ENCODE measurements around the gene TMEM212.
A peak's percentile ranks its signal among the peaks of the same experiment; 100 is the strongest.

Gene TMEM212

DNA sequence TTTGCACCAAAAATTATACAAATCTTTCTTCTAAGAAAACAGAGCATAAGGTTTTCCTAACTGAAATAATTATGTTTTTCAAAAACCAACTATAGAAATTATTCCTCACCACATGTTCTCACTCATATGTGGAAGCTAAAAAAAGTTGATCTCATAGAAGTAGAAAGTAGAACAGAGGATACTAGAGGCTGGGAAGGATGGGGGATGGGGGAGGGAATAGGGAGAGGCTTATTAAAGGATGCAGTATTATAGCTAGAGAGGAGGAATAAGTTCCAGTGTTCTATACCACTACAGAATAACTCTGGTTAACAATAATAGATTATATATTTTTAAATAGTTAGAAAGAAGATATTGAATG is 12.7 kb upstream of the TMEM212 start:
- in situ Hi-C loops (cut with HindIII; ENCODE audit: low pct_unique_long_range_greater_than_20kb, low sequenced_read_pairs), result no loop called here
- no peak for TF ChIP-seq JUND (IDR thresholded peaks at IDR 0.05; ENCODE audit: low read depth)
- no peak for DNase-seq (ENCODE audit: low read depth in 1 of 2, low spot score in 1 of 2)

DNA sequence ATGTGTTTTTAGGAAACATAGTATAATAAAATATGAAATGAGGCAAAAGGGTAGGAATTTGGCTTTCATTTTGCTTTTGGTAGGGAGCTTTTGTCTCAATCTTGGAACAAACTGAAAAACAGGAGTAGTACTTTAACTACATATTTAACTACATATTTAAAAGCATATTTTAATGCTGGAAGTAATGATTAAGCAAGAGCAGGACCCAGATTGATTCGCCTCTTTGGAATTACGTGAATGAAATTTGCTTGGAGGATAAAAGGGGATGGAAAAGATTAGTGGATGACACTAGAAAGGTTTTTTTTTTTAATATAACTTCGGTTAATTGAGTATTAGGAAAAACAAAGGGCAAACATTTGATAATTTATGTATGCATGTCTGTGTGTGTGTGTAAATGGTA is 11.2 kb upstream of the TMEM212 start:
- in situ Hi-C loops (cut with HindIII; ENCODE audit: low pct_unique_long_range_greater_than_20kb, low sequenced_read_pairs), result no loop called here
- DNase-seq (ENCODE audit: low read depth in 1 of 2, low spot score in 1 of 2), result no peak
- TF ChIP-seq JUND (IDR thresholded peaks at IDR 0.05; ENCODE audit: low read depth), result no peak

DNA sequence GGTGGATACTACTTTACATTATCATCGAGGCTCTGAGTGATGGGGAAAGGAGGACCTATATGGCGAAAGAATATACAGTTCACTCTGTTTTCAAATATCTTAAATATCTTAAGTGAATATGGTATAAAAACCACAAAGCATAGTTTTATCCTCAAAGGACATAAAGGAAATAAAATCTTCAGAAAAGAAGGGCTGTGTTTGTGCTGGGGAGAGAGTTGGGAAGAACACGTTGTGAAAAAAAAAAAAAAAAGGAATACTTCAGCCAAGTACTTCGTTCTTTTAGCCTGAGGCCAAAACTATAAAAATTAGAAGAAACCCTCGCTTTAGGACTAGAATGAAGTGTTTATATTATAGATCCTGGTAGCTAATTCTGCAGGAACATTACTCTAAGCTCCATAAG is 10.2 kb upstream of the TMEM212 start:
- no peak for DNase-seq (ENCODE audit: low read depth in 1 of 2, low spot score in 1 of 2)
- no peak for TF ChIP-seq JUND (IDR thresholded peaks at IDR 0.05; ENCODE audit: low read depth)
- in situ Hi-C loops (cut with HindIII; ENCODE audit: low pct_unique_long_range_greater_than_20kb, low sequenced_read_pairs), result no loop called here

- DNase-seq (ENCODE audit: low read depth in 1 of 2, low spot score in 1 of 2), result peak in 1 of 2 experiments; percentile 49
- in situ Hi-C loops (cut with HindIII; ENCODE audit: low pct_unique_long_range_greater_than_20kb, low sequenced_read_pairs), result no loop called here
- TF ChIP-seq JUND (IDR thresholded peaks at IDR 0.05; ENCODE audit: low read depth), result no peak
Measured at GRCh38 chr3:171833789-171834460, 9.2 kb upstream of the TMEM212 start.

GRCh38 chr3:171834461-171834801 is 8.7 kb upstream of the TMEM212 start:
- no peak for DNase-seq (ENCODE audit: low read depth in 1 of 2, low spot score in 1 of 2)
- TF ChIP-seq JUND (IDR thresholded peaks at IDR 0.05; ENCODE audit: low read depth), result no peak
- in situ Hi-C loops (cut with HindIII; ENCODE audit: low pct_unique_long_range_greater_than_20kb, low sequenced_read_pairs), result no loop called here

DNA sequence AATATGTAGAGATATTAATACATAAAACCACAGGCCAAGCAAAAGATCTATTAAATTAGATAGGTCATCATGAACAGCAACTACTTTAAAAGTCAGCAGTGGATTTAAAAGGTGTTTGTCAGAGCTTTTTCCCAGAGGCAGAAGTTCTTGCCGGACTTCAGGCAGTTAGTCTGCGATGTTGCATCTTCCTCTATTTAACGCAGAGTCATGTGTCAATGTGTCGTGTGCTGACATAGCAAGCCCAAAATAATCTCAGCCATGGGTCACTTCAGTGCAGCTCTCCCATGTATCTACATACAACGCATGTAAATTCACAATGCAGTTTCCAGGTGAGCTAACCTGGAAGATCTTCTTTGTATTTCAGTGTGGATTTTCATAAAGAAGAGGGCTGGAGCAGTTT is 8.0 kb upstream of the TMEM212 start:
- in situ Hi-C loops (cut with HindIII; ENCODE audit: low pct_unique_long_range_greater_than_20kb, low sequenced_read_pairs), result no loop called here

DNA sequence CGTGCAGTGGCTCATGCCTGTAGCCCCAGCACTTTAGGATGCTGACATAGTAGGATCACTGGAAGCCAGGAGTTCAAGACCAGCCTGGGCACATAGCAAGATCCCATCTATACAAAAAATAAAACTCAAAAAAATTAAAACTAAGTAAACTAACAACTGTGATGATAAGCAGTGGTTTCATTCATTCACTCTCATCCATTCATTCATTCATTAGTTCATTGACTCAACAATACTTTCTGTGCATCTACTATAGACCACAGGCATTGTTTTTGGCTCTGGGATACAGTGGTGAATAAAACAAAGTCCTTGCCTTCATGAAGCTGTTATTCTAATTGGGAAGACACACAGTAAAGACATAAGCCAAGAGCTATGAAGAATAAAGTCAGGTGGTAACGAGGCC is 7.5 kb upstream of the TMEM212 start:
- in situ Hi-C loops (cut with HindIII; ENCODE audit: low pct_unique_long_range_greater_than_20kb, low sequenced_read_pairs), result no loop called here
- no peak for TF ChIP-seq JUND (IDR thresholded peaks at IDR 0.05; ENCODE audit: low read depth)
- DNase-seq (ENCODE audit: low read depth in 1 of 2, low spot score in 1 of 2), result no peak

More for the DNA sequence above, 8.0 kb upstream of the TMEM212 start:
- TF ChIP-seq JUND (IDR thresholded peaks at IDR 0.05; ENCODE audit: low read depth), result no peak
- no peak for DNase-seq (ENCODE audit: low read depth in 1 of 2, low spot score in 1 of 2)

GRCh38 chr3:171836855-171837254 is 6.3 kb upstream of the TMEM212 start:
- DNase-seq (ENCODE audit: low read depth in 1 of 2, low spot score in 1 of 2), result no peak
- in situ Hi-C loops (cut with HindIII; ENCODE audit: low pct_unique_long_range_greater_than_20kb, low sequenced_read_pairs), result no loop called here
- TF ChIP-seq JUND (IDR thresholded peaks at IDR 0.05; ENCODE audit: low read depth), result no peak

DNA sequence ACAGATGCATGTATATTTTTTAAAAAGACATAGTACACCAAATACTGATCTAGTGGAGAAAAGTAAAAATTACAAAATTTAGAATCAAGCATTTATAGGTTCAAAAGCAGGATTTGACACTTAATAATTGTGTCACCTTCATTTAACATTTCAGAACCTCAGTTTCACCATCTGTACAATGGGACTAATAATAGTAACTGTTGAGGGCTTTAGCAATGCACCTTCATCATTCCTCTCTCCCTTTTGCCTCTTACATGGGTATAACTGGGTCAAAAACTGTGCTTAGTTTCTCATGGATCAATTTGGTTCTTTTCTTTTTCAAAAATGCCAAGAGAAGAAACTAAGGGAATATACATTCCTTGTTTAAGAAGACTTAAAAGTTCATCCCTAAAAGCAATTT is 5.5 kb upstream of the TMEM212 start:
- TF ChIP-seq JUND (IDR thresholded peaks at IDR 0.05; ENCODE audit: low read depth), result no peak
- in situ Hi-C loops (cut with HindIII; ENCODE audit: low pct_unique_long_range_greater_than_20kb, low sequenced_read_pairs), result no loop called here
- DNase-seq (ENCODE audit: low read depth in 1 of 2, low spot score in 1 of 2), result no peak

DNA sequence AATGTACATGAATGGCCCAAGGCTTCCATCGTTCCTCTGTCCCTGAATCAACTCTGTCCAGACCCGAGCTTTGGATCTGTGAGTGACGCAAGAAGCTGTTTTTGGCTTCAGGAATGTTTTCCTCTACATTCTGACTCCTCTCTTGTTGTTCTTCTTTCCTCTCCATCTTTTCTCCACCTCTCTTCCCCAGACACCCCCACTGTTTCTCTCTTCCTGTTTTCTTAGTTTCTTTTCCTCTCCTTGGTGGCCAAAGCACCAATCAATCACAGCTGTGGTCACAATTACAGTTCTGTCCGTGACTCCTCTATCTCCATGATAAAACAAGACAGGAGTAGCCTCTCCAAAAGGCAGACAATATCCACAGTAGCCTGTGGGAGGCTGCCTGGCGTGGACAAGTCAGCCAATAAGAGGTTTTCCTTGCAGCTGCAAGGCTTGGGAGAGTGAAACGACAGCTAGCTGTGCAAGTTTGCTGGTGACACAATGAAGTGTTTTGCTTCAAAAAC is 4.9 kb upstream of the TMEM212 start:
- DNase-seq (ENCODE audit: low read depth in 1 of 2, low spot score in 1 of 2), result peak in 1 of 2 experiments; percentile 56
- in situ Hi-C loops (cut with HindIII; ENCODE audit: low pct_unique_long_range_greater_than_20kb, low sequenced_read_pairs), result no loop called here
- TF ChIP-seq JUND (IDR thresholded peaks at IDR 0.05; ENCODE audit: low read depth), result no peak

- in situ Hi-C loops (cut with HindIII; ENCODE audit: low pct_unique_long_range_greater_than_20kb, low sequenced_read_pairs), result no loop called here
- no peak for TF ChIP-seq JUND (IDR thresholded peaks at IDR 0.05; ENCODE audit: low read depth)
Measured at GRCh38 chr3:171839270-171839669, 3.9 kb upstream of the TMEM212 start.

GRCh38 chr3:171840445-171840810 is 2.7 kb upstream of the TMEM212 start:
- DNase-seq (ENCODE audit: low read depth in 1 of 2, low spot score in 1 of 2), result no peak
- in situ Hi-C loops (cut with HindIII; ENCODE audit: low pct_unique_long_range_greater_than_20kb, low sequenced_read_pairs), result no loop called here
- no peak for TF ChIP-seq JUND (IDR thresholded peaks at IDR 0.05; ENCODE audit: low read depth)

More at GRCh38 chr3:171839270-171839669, 3.9 kb upstream of the TMEM212 start:
- no peak for DNase-seq (ENCODE audit: low read depth in 1 of 2, low spot score in 1 of 2)

- DNase-seq (ENCODE audit: low read depth in 1 of 2, low spot score in 1 of 2), result no peak
- TF ChIP-seq JUND (IDR thresholded peaks at IDR 0.05; ENCODE audit: low read depth), result no peak
- in situ Hi-C loops (cut with HindIII; ENCODE audit: low pct_unique_long_range_greater_than_20kb, low sequenced_read_pairs), result no loop called here
Measured at GRCh38 chr3:171840811-171841619, 2.1 kb upstream of the TMEM212 start.

Measured in T47D (cell line).